GM13976 (cell line): ENCODE data around the gene CHTF18.

Source experiments
- DNase-seq: peaks from one replicate; pipeline ENCODE4 v3.0.0; 2012; ENCODE audit warnings: low spot score
- in situ Hi-C: fragments of 300-500 bp; cut with MboI; formaldehyde crosslinking; loops from one replicate; pipeline ENCODE4 v1.12.0; 2022; ENCODE audit warnings: low sequenced_read_pairs, mixed read lengths, inconsistent platforms; ENCODE audit not compliant: unreplicated experiment
- TF ChIP-seq, protein P1 (sequence below): IDR thresholded peaks from 2 replicates; pipeline ENCODE4 v1.5.1; 2012; ENCODE audit warnings: borderline replicate concordance, mild to moderate bottlenecking; ENCODE audit not compliant: insufficient read depth; ENCODE audit errors: extremely low read depth, missing control alignments, control extremely low read depth

Gene CHTF18

DNA sequence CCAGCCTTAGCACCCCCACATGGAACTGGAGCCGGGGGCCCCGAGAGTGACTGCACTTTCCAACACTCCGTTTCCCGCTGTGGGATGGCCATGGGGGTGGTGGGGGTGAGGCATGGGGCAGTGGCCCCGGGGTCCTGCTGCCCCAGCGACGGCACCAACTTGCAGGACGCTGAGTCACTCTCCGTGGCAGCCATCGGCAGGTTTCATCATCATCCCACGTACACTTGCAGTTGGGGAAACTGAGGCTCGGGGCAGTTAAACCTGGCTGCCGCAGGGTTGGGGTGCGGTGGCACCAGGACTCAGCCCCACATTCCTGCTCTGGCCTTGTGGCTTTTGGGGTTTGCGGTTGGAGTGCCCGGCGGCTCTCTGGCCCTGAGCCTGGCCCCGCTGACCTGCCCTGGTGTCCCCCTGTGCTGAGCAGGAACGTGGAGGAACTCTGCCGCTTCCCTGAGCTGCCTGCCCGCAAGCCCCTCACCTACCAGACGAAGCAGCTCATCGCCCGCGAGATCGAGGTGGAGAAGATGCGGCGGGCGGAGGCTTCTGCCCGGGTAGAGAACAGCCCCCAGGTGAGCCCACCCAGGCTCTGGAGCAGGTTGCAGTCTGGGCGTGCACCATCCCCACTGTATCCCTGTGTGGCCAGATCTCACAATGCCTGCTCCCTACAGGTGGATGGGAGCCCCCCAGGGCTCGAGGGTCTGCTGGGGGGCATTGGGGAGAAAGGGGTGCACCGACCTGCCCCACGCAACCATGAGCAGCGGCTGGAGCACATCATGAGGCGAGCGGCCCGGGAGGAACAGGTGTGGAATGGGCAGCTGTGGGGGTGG is 8.1 kb downstream of the CHTF18 start:
- in situ Hi-C loops, result no loop called here
- TF ChIP-seq, protein P1, sequence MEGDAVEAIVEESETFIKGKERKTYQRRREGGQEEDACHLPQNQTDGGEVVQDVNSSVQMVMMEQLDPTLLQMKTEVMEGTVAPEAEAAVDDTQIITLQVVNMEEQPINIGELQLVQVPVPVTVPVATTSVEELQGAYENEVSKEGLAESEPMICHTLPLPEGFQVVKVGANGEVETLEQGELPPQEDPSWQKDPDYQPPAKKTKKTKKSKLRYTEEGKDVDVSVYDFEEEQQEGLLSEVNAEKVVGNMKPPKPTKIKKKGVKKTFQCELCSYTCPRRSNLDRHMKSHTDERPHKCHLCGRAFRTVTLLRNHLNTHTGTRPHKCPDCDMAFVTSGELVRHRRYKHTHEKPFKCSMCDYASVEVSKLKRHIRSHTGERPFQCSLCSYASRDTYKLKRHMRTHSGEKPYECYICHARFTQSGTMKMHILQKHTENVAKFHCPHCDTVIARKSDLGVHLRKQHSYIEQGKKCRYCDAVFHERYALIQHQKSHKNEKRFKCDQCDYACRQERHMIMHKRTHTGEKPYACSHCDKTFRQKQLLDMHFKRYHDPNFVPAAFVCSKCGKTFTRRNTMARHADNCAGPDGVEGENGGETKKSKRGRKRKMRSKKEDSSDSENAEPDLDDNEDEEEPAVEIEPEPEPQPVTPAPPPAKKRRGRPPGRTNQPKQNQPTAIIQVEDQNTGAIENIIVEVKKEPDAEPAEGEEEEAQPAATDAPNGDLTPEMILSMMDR, result no peak
- DNase-seq, result no peak

DNA sequence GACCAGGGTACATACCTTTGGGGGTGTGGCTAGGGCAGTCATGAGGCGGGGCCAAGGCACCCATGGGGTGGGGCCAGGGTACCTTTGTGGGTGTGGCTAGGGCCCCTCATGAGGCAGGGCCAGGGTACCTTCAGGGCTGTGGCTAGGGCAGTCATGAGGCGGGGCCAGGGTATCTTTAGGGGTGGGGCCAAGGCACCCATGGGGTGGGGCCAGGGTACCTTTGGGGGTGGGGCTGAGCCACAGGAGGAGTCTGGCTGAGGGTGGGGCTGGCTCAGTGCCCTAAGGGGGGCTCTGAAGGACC is 8.7 kb downstream of the CHTF18 start:
- in situ Hi-C loops, result no loop called here
- TF ChIP-seq, protein P1, result no peak
- no peak for DNase-seq

DNA sequence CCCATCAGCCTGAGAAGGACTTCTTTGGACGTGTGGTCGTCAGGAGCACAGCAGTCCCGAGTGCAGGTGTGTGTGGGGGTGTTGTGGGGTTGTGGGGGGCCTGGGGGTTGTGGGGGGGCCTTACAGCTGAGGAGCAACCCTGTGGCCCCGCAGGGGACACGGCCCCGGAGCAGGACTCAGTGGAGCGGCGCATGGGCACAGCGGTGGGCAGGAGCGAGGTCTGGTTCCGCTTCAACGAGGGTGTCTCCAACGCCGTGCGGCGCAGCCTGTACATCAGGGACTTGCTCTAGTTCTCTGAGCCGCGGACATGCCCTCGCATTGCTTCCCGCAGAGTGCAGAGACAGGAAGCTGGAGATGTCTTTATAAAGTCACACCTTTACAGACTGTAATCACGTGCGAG is 9.3 kb downstream of the CHTF18 start:
- in situ Hi-C loops, result no loop called here
- TF ChIP-seq, protein P1, result no peak
- DNase-seq, result no peak

DNA sequence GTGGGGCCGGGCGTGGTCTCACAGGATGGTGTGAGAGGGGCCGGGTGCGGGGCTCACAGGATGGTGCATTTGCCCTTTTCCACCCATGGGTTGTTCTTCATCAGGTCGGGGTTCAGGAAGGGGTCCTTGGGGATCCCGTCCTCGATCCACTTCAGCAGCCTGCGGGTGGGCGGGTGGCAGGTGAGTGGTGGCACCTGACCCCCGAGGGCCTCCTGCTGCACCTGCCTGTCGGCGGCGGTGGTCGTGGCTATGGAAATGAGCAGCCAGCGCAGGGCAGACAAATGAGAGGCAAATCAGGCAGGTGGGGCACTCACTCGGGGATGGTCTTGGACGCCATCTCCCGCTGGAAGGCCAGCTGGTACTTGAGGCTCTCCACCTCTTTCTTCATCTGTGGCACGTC is 10.2 kb downstream of the CHTF18 start:
- DNase-seq, result no peak
- in situ Hi-C loops, result no loop called here
- TF ChIP-seq, protein P1, result no peak

DNA sequence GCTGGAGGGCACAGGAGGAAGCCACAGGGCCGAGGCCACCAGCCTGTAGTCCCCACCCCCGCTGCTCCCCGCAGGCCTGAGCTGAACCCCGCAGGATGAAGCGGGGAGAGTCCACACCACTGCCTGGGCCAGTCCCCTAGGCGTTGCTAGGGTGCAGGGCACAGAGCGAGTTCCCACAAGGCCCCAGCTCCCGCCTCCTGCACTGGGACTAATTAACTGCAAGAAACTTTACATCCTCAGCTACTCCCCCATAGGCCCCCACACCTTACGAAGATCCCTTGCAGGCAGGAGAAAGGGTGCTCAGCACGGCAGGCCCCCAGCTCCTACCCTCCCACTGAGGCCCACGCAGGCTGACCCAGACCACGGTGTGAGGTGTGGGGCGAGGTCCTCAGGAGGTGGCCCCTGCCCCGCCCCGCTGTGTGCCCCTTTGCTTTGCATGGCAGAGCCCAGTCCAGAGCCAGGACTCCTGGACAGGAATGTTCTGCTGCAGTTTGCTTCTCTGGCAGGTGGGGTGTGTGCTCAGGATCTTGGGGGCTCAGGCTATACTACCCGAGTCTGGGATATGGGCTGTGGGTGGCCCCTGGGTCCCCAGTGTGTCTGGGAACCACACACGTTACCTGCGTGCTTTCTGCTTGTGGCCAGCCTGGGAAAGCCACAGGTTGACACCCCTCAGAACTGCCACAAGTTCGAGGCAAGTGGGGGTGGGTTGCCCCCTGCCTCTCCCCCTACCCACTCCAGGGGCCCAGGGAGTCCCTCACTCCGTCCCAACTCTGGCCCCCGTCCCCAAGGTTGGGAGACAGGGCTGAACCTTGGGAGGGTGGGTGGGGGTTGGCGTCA is 10.9 kb downstream of the CHTF18 start:
- DNase-seq, result no peak
- in situ Hi-C loops, result no loop called here
- TF ChIP-seq, protein P1, result no peak

DNA sequence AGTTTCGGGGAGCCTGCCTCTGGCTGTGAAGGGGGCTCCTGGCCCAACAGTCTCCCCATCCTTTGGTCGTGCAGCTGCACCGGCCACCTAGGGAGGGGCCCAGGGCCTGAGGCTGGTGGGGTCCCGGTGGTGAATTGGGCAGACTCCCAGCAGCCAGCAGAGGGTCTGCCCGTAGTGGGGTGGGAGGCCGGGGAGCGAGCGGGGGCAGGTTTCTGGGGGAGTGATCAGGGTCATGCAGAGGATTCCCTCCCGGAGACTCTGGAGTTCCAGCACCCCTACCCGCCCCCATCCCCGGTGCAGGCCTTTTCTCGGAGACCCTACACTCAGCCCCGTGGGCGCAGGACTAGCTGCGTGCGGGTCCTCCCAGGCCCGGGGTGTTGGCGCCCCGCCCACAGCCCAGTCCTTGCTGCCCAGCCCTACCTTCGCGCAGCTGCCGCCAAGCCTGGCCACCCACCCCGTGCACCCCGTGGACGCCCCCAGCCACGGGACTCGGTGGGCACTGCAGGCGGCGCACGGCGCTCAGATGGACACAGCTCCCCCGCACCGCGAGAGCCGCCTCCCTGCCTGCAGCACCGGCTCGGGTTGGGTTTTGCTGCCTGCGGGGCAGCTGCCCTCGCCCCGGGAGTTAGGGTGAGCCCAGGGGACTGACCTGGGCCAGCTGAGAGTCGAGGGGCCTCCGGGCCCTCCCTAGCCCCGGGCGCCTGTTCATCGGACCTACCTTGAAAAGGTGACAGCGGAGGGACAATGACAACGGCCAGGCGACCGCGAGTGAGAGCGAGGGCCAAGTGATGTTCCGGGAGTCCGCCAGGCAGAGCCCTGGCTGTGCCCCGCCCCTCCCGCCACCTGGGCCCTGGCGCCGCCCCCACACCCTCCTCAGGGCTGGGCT is 11.8 kb downstream of the CHTF18 start, which contains the start of gene GNG13:
TSS of gene GNG13 (minus strand) at position 787 of the 886 bp plus-strand sequence. CDS start 1,657 bp downstream, outside the sequence.
- no peak for DNase-seq
- in situ Hi-C loops, result no loop called here
- TF ChIP-seq, protein P1, result no peak
